H1 (cell line): Measurements from ENCODE around the gene SCG3. TPM values are rescaled to one million over a fixed set of nuclear protein-coding genes. Genes with fewer than 3 reads are reported as not detected.

Source experiments
- TCF12 ChIP-seq: IDR thresholded peaks from 2 replicates; pipeline ENCODE4 v1.6.1; 2011; ENCODE audit warnings: low read depth, mild to moderate bottlenecking, low read length
- polyA plus RNA-seq, 7 experiments: library from polyadenylated mRNA; depleted of rRNA in 3 of 7; stranded (reverse) in 5 of 7; unstranded in 2 of 7; fragments of >200 nt in 5 of 7; fragments of 200-250 nt in 2 of 7; gene quantifications; 1 replicate in 5 of 7; 2 replicates in 1 of 7; 4 replicates in 1 of 7; pipeline versions ENCODE4 v1.2.1 to v1.2.3, GENCODE V29; 2011 to 2013; ENCODE audit warnings: missing spikeins in 2 of 7, mixed read lengths in 2 of 7
- total RNA-seq: library from RNA; stranded (reverse); fragmentation: NEBNext Ultra II Directional; extraction: Animal tissue kit (Norgen Biotek cat#: 25700); gene quantifications from 2 replicates; pipeline ENCODE4 v1.2.1, GENCODE V29; 2021

Gene SCG3
- total and polyA plus RNA-seq, 2 of the 8 experiments (the other 6 are each of a cell fraction or from before 2014, with no cell fraction given): 5.2 to 45.9 TPM

DNA sequence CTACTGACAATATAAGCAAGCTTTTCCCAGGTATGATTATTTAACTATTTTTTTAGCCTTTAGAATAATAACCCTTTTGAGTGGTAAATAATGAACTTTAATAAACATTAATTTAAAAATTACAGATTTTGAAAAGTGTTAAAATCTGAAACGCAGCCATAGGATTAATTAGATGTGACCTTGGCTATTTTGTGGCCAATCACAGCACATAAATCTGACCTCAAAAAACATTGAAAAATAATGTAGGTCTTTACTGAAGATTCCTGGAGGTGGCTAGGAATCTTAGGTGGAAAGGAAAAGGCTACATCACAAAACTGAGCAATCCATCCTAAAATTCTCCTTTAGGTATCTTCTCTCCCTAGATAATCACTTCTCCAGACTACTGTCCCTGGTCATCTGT lies 18.1 kb downstream of the SCG3 start (continued):
- TF ChIP-seq TCF12: no peak
